ENCODE measurements around the gene LAMC3. TPM values are rescaled to one million over a fixed set of nuclear protein-coding genes. Genes with fewer than 3 reads are reported as not detected.

The LAMC3 gene
- total and polyA plus RNA-seq, 9 of the 15 experiments (the other 6 are each of a cell fraction or from before 2014, with no cell fraction given): 0.10 TPM; not detected in 8

DNA sequence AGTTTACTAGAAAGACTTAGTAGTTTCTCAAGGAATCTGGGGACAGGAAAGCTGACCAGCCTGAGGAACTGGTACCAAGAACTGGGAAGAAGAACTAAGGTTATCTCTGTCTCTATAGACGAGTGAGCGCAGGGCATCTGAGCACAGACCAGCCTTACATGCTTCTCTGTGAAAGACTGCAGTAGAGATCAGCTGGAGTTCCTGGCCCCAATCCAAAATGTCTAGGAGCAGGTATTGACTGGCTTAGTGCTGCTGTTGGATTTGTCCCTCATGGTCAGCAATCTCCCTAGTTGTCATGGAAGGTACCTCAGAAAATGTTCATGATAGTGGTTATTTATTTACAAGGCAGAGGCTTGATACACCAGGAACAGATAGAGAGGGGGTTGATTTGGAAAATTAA, 129.7 kb downstream of the LAMC3 start:
- POLR2A ChIA-PET: interaction anchor here (0.6 to 22.5 kb wide), 11 partner anchors 9 to 243 kb away, joined by 3 to 583 read pairs (median 6); partner anchors contain the start of gene NUP214
- peaks cover 0 to 6% of the 10 kb centered on the region in 2 experiments; a peak in 2 of 5 replicates for H3K4me1 ChIP-seq (replicated peaks in 1 of 2; ENCODE audit: control insufficient read depth in 2 of 2, insufficient read depth in 2 of 2, low read length in 2 of 2)
- H3K27me3 ChIP-seq (ENCODE audit: control insufficient read depth in 2 of 2, insufficient read depth in 2 of 2, low read length in 2 of 2): no peaks in the 10 kb centered on the region
- ATAC-seq: peak; percentile 7
- H3K4me3 ChIP-seq: no peak overlapping the region
- no peak for FAIRE-seq
- TF ChIP-seq, protein P1, sequence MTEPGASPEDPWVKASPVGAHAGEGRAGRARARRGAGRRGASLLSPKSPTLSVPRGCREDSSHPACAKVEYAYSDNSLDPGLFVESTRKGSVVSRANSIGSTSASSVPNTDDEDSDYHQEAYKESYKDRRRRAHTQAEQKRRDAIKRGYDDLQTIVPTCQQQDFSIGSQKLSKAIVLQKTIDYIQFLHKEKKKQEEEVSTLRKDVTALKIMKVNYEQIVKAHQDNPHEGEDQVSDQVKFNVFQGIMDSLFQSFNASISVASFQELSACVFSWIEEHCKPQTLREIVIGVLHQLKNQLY (CRISPR knock-in tag; conservative IDR thresholded peaks at IDR 0.05): 0 out of 4 replicates have a peak, but pooled peaks of 1 of the 2 experiments have one; percentile 11
- TF ChIP-seq, protein P2, sequence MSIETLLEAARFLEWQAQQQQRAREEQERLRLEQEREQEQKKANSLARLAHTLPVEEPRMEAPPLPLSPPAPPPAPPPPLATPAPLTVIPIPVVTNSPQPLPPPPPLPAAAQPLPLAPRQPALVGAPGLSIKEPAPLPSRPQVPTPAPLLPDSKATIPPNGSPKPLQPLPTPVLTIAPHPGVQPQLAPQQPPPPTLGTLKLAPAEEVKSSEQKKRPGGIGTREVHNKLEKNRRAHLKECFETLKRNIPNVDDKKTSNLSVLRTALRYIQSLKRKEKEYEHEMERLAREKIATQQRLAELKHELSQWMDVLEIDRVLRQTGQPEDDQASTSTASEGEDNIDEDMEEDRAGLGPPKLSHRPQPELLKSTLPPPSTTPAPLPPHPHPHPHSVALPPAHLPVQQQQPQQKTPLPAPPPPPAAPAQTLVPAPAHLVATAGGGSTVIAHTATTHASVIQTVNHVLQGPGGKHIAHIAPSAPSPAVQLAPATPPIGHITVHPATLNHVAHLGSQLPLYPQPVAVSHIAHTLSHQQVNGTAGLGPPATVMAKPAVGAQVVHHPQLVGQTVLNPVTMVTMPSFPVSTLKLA (conservative IDR thresholded peaks at IDR 0.05): no peak
- TF ChIP-seq, protein P3, sequence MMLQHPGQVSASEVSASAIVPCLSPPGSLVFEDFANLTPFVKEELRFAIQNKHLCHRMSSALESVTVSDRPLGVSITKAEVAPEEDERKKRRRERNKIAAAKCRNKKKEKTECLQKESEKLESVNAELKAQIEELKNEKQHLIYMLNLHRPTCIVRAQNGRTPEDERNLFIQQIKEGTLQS (IDR thresholded peaks at IDR 0.05): no peak
- TF ChIP-seq, protein P3 (CRISPR knock-in tag; conservative IDR thresholded peaks at IDR 0.05): peak; percentile 69; the same call in 1 of the 2 replicates
- H3K4me2 ChIP-seq (ENCODE audit: insufficient read depth, low read length): no peak overlapping the region
- no peak overlapping the region for H2AFZ ChIP-seq (ENCODE audit: low read depth, low read length)
- no peak overlapping the region for H3K9ac ChIP-seq (ENCODE audit: insufficient read depth in 1 of 2, low read depth in 2 of 2, low read length in 2 of 2)
- in situ Hi-C loops (cut with MboI): no loop called here
- peaks cover 99% of the 10 kb centered on the region for H3K36me3 ChIP-seq (ENCODE audit: control insufficient read depth, insufficient read depth, low read length)
- peak in 3 of 4 experiments; percentile 63 to 80 (median 78) for DNase-seq (ENCODE audit: extremely low read depth in 1 of 4, low spot score in 3 of 4)
- 95% methylated on average over 2 of the region's 2 CpGs for WGBS (ENCODE audit: insufficient coverage, low coverage, missing lambda C conversion rate)
- intact Hi-C loops (cut with micrococcal nuclease): no loop called here
- H3K27ac ChIP-seq (ENCODE audit: extremely low read depth, low read depth, low read length): no peak overlapping the region
- peaks cover 28% of the 10 kb centered on the region for H4K20me1 ChIP-seq (replicated peaks; ENCODE audit: control insufficient read depth, insufficient read depth, low read length)
- H3K9me3 ChIP-seq (replicated peaks; ENCODE audit: control insufficient read depth, insufficient read depth, low read depth, low read length): no peaks in the 10 kb centered on the region
- CTCF ChIA-PET (ENCODE audit: low intra/inter-chr PET ratio): no interaction called here
- H3K9me1 ChIP-seq (ENCODE audit: control insufficient read depth, insufficient read depth, low read length): peaks cover 14% of the 10 kb centered on the region
- no peaks in the 10 kb centered on the region for H3K79me2 ChIP-seq (ENCODE audit: control insufficient read depth, insufficient read depth, low read length)
- BruUV-seq (replicated peaks): no TSS peak

Data from K562 (cell line).